ENCODE data around the gene HES3. TPM values are rescaled to one million over a fixed set of nuclear protein-coding genes. Genes with fewer than 3 reads are reported as not detected.

HES3 gene
- total RNA-seq, 1 donor from 2014 or later = not detected

- H3K36me3 Mint-ChIP-seq = no peaks in the 10 kb centered on the region
These were observed 25.9 kb downstream of the HES3 start for GRCh38 chr1:6269720-6270400.

GRCh38 chr1:6270401-6270800, 26.4 kb downstream of the HES3 start:
- H3K4me1 Mint-ChIP-seq (ENCODE audit: unreplicated experiment) = peaks cover 43% of the 10 kb centered on the region
- H3K27me3 Mint-ChIP-seq = no peaks in the 10 kb centered on the region
- H3K9me3 Mint-ChIP-seq = no peaks in the 10 kb centered on the region

More at GRCh38 chr1:6269720-6270400, 25.9 kb downstream of the HES3 start:
- no peak for DNase-seq (ENCODE audit: extremely low spot score, unreplicated experiment)
- no peaks in the 10 kb centered on the region for H3K27me3 Mint-ChIP-seq
- H3K9me3 Mint-ChIP-seq = no peaks in the 10 kb centered on the region
- no peak for TF ChIP-seq CTCF (conservative IDR thresholded peaks at IDR 0.05)
- peak overlapping the region; percentile 43 for H3K27ac Mint-ChIP-seq
- peaks cover 43% of the 10 kb centered on the region for H3K4me1 Mint-ChIP-seq (ENCODE audit: unreplicated experiment)
- peak overlapping the region; percentile 51 for H3K4me3 Mint-ChIP-seq

GRCh38 chr1:6271006-6271405, 27.0 kb downstream of the HES3 start:
- Mint-ChIP-seq H3K36me3 (no peaks in the 10 kb centered on the region), H3K27ac (no peak overlapping the region)
- no peak for TF ChIP-seq CTCF (conservative IDR thresholded peaks at IDR 0.05)

More at GRCh38 chr1:6270401-6270800, 26.4 kb downstream of the HES3 start:
- no peak for TF ChIP-seq CTCF (conservative IDR thresholded peaks at IDR 0.05)
- no peaks in the 10 kb centered on the region for H3K36me3 Mint-ChIP-seq
- H3K4me3 Mint-ChIP-seq = peak overlapping the region; percentile 51
- peak overlapping the region; percentile 43 for H3K27ac Mint-ChIP-seq
- no peak for DNase-seq (ENCODE audit: extremely low spot score, unreplicated experiment)

GRCh38 chr1:6271554-6271953, 27.6 kb downstream of the HES3 start:
- no peak overlapping the region for H3K27ac Mint-ChIP-seq
- no peak overlapping the region for H3K4me3 Mint-ChIP-seq
- H3K4me1 Mint-ChIP-seq (ENCODE audit: unreplicated experiment) = peaks cover 44% of the 10 kb centered on the region
- TF ChIP-seq CTCF (conservative IDR thresholded peaks at IDR 0.05) = no peak
- no peaks in the 10 kb centered on the region for H3K9me3 Mint-ChIP-seq
- no peaks in the 10 kb centered on the region for H3K27me3 Mint-ChIP-seq
- DNase-seq (ENCODE audit: extremely low spot score, unreplicated experiment) = no peak
- no peaks in the 10 kb centered on the region for H3K36me3 Mint-ChIP-seq

More at GRCh38 chr1:6271006-6271405, 27.0 kb downstream of the HES3 start:
- no peak for DNase-seq (ENCODE audit: extremely low spot score, unreplicated experiment)
- H3K9me3 Mint-ChIP-seq = no peaks in the 10 kb centered on the region
- H3K4me3 Mint-ChIP-seq = no peak overlapping the region
- no peaks in the 10 kb centered on the region for H3K27me3 Mint-ChIP-seq
- H3K4me1 Mint-ChIP-seq (ENCODE audit: unreplicated experiment) = peaks cover 41% of the 10 kb centered on the region

- no peak overlapping the region for H3K27ac Mint-ChIP-seq
- H3K4me3 Mint-ChIP-seq = no peak overlapping the region
- no peaks in the 10 kb centered on the region for H3K9me3 Mint-ChIP-seq
- peaks cover 47% of the 10 kb centered on the region for H3K4me1 Mint-ChIP-seq (ENCODE audit: unreplicated experiment)
- no peaks in the 10 kb centered on the region for H3K27me3 Mint-ChIP-seq
- no peak for TF ChIP-seq CTCF (conservative IDR thresholded peaks at IDR 0.05)
- DNase-seq (ENCODE audit: extremely low spot score, unreplicated experiment) = no peak
- H3K36me3 Mint-ChIP-seq = no peaks in the 10 kb centered on the region
These were observed 28.5 kb downstream of the HES3 start for GRCh38 chr1:6272452-6272851.
